ENCODE results near the gene SLC5A10.

The SLC5A10 gene

GRCh38 chr17:19003543-19004420 is 51.8 kb downstream of the SLC5A10 start:
- peaks cover 31% of the 10 kb centered on the region for H3K4me1 ChIP-seq (ENCODE audit: insufficient read depth, low read length, severe bottlenecking)
- H3K79me2 ChIP-seq (ENCODE audit: insufficient read depth, low read length), result no peaks in the 10 kb centered on the region
- no peaks in the 10 kb centered on the region for H3K9me2 ChIP-seq (ENCODE audit: low read depth, low read length)
- no peak overlapping the region for H3K27ac ChIP-seq (ENCODE audit: low read depth, low read length, poor library complexity, severe bottlenecking)
- TF ChIP-seq CTCF (IDR thresholded peaks at IDR 0.05; ENCODE audit: low read length) (no peak), EZH2 (IDR thresholded peaks at IDR 0.05; ENCODE audit: borderline replicate concordance, low read length) (no peak)
- H2AFZ ChIP-seq (ENCODE audit: low read length), result no peak overlapping the region
- no peaks in the 10 kb centered on the region for H4K20me1 ChIP-seq (ENCODE audit: insufficient read depth, low read length)
- no peaks in the 10 kb centered on the region for H3K27me3 ChIP-seq (ENCODE audit: insufficient read depth, low read length)
- peak overlapping the region; percentile 90 for H3K4me2 ChIP-seq (ENCODE audit: low read length)
- H3K9ac ChIP-seq (ENCODE audit: low read length), result peak overlapping the region; percentile 66
- H3K36me3 ChIP-seq (ENCODE audit: insufficient read depth, low read length), result peaks cover 10% of the 10 kb centered on the region; the same call in 1 of the 2 replicates
- no peaks in the 10 kb centered on the region for H3F3A ChIP-seq (ENCODE audit: insufficient read depth, low read length)
- H3K4me3 ChIP-seq (ENCODE audit: low read depth, low read length, poor library complexity, severe bottlenecking), result peak overlapping the region; percentile 68
- no peaks in the 10 kb centered on the region for H3K9me3 ChIP-seq (ENCODE audit: low read length)

- Histone ChIP-seq H3K9me2 (ENCODE audit: low read depth, low read length) (no peaks in the 10 kb centered on the region), H3K4me1 (ENCODE audit: insufficient read depth, low read length, severe bottlenecking) (peaks cover 31% of the 10 kb centered on the region), H3F3A (ENCODE audit: insufficient read depth, low read length) (no peaks in the 10 kb centered on the region), H3K27me3 (ENCODE audit: insufficient read depth, low read length) (no peaks in the 10 kb centered on the region), H3K4me2 (ENCODE audit: low read length) (peak within 1 kb of the TSS; percentile 90), H2AFZ (ENCODE audit: low read length) (no peak within 1 kb of the TSS), H3K9me3 (ENCODE audit: low read length) (no peaks in the 10 kb centered on the region), H3K79me2 (ENCODE audit: insufficient read depth, low read length) (no peaks in the 10 kb centered on the region), H3K9ac (ENCODE audit: low read length) (peak within 1 kb of the TSS; percentile 74), H3K36me3 (ENCODE audit: insufficient read depth, low read length) (peaks cover 10% of the 10 kb centered on the region; the same call in 1 of the 2 replicates), H3K27ac (ENCODE audit: low read depth, low read length, poor library complexity, severe bottlenecking) (peak within 1 kb of the TSS; percentile 21), H3K4me3 (ENCODE audit: low read depth, low read length, poor library complexity, severe bottlenecking) (peak within 1 kb of the TSS; percentile 68), H4K20me1 (ENCODE audit: insufficient read depth, low read length) (no peaks in the 10 kb centered on the region)
- TF ChIP-seq CTCF (IDR thresholded peaks at IDR 0.05; ENCODE audit: low read length), result no peak
- no peak for TF ChIP-seq EZH2 (IDR thresholded peaks at IDR 0.05; ENCODE audit: borderline replicate concordance, low read length)
These were observed 52.6 kb downstream of the SLC5A10 start, which contains the start of gene FAM83G for GRCh38 chr17:19004421-19005136. Gene FAM83G (minus strand): TSS chr17:19004764. CDS start chr17:19004041, 723 bp downstream.

GRCh38 chr17:19005137-19005773 is 53.3 kb downstream of the SLC5A10 start:
- Histone ChIP-seq H3K27ac (ENCODE audit: low read depth, low read length, poor library complexity, severe bottlenecking) (peak overlapping the region; percentile 21), H3K9me3 (ENCODE audit: low read length) (no peaks in the 10 kb centered on the region), H4K20me1 (ENCODE audit: insufficient read depth, low read length) (no peaks in the 10 kb centered on the region), H3K36me3 (ENCODE audit: insufficient read depth, low read length) (peaks cover 10% of the 10 kb centered on the region; the same call in 1 of the 2 replicates), H3K4me3 (ENCODE audit: low read depth, low read length, poor library complexity, severe bottlenecking) (peak overlapping the region; percentile 68), H3K4me1 (ENCODE audit: insufficient read depth, low read length, severe bottlenecking) (peaks cover 31% of the 10 kb centered on the region), H3K4me2 (ENCODE audit: low read length) (peak overlapping the region; percentile 90), H3F3A (ENCODE audit: insufficient read depth, low read length) (no peaks in the 10 kb centered on the region), H3K27me3 (ENCODE audit: insufficient read depth, low read length) (no peaks in the 10 kb centered on the region), H3K79me2 (ENCODE audit: insufficient read depth, low read length) (no peaks in the 10 kb centered on the region), H3K9me2 (ENCODE audit: low read depth, low read length) (no peaks in the 10 kb centered on the region), H2AFZ (ENCODE audit: low read length) (no peak overlapping the region), H3K9ac (ENCODE audit: low read length) (peak overlapping the region; percentile 74)
- TF ChIP-seq EZH2 (IDR thresholded peaks at IDR 0.05; ENCODE audit: borderline replicate concordance, low read length), result no peak
- no peak for TF ChIP-seq CTCF (IDR thresholded peaks at IDR 0.05; ENCODE audit: low read length)
